Activated CD8-positive, alpha-beta memory T cell treated with anti-CD3 and anti-CD28 coated beads, Interleukin-2, amount 50 U/mL, for 48 hours (primary cell): ENCODE results near the gene OXT.
"Not testable (repeated sequence)": the region's sequence is repeated elsewhere in the genome, so short reads cannot be mapped to it uniquely, and the experiment has no call there.

Source experiments
- DNase-seq: peaks from one replicate; pipeline ENCODE4 v3.0.0-alpha.2; 2020

The OXT gene

DNA sequence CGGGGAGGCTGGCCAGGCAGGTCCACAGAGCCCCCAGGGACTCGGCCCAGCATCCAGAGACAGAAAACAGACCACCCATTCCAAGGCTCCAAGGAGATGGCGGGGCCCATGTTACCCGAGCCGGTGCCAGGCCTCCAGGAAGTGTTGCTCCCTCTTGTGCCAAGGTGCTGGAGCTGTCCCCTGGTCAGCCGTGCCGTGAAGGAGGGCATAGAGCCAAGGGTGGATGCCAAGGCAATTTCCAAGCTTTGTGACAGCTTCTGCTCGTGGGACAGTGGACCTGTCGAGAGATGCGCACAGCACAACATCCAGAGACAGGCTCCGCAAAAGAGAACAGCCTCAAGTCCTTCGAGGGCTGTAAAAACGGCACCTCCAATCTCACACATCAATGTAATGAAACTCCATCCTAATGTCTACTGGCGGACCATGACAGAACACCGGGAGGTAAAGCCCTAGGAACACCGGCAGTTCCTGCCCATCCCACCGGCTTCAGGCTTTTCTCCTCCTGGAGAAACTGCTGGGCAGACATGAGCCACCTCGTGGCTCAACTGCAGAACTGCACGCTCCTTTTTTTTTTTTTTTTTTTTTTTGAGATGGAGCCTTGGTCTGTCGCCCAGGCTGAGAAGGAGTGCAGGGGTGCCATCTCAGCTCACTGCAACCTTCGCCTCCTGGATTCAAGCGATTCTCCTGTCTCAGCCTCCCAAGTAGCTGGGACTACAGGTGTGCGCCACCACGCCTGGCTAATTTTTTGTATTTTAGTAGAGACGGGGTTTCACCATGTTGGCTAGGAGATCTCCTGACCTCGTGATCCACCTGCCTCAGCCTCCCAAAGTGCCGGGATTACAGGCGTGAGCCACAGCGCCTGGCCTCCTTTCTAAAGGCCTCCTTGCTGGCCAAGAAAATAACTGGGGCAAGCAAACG lies 44.0 kb downstream of the OXT start:
- DNase-seq: no peak

DNA sequence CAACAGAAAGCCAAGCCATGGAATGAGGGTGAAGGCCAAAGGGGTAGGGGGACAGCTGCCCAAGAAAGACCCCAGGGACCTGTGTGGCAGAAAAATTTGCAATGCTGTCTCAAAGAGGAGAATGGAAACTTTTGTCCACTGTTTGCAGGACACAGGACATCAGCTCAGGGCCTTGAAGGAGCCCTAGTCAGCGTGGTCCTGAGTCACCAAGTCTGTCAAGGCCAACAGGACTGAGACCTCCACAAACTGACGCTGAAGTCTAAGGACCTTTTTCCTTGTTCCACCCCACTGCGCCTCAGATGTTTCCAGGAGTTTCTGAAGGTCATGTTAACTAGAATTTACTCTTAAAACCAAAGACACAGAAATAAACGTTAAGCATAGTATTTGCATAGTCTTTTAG lies 44.9 kb downstream of the OXT start:
- no peak for DNase-seq

DNA sequence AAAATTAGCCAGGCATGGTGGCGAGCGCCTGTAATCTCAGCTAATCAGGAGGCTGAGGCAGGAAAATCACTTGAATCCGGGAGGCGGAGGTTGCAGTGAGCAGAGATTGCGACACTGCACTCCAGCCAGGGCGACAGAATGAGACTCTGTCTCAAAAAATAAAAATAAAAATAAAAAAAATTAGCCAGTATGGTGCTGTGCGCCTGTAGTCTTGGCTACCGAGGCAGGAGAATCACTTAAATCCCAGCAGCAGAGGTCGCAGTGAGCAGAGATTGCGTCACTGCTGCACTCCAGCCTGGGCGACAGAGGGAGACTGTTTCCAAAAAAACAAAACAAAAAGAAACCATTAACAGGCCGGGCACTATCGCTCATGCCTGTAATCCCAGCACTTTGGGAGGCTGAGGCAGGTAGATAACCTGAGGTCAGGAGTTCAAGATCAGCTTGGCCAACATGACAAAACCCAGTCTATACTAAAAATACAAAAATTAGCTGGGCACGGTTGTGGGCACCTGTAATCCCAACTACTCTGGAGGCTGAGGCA lies 46.5 kb downstream of the OXT start:
- DNase-seq: not testable (repeated sequence)

DNA sequence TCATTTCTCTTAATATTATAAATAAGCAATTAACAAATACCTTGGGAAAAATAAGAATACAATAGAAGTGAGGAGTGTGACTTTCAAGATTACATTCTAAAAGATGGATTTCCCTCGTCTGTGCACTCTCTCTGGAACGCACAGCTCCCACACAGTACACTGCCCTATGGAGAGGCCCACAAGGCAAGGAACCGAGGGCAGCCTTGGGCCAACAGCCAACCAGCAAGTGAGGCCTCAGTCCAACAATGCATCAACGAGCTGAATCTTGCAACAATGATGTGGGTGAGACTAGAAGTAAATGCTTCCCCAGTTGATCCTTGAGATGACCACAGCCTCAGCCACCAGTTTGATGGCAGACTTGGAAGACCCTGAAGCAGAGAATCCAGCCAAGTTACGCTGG lies 47.6 kb downstream of the OXT start:
- DNase-seq: no peak

DNA sequence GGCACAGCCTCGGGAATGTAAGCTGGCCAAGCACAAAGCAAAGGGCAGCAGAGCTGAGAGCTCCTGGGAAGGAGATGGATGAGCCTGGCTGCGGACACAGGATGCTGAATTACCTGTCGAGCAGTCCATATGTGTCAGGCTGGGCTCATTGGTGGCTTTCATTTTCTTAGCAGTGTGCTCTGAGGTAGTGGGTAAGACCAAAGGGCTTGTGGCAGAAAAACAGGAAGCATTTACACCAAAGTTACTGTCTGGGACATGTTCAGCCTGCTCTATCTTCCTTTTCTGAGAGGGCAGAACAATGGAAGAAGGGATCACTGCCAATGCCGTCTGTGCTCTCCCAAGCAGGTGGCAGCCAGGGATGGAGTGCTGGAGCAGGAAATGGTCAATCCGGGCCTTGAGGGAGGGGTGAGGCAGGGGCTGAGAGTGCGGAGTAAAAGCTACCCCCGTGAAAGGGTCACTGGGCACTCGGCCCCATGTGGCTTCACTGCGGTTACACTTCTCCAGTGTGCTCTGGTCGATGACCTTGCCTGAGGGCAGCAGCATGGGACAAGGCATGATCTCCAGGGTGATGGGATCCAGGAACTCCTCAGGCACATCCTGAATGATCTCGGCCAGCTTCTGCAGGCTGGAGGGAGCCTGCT lies 50.0 kb downstream of the OXT start:
- DNase-seq: no peak
